Progenitor cell of endocrine pancreas (in vitro differentiated cells): Measurements from ENCODE around the gene ABHD12B. TPM values are rescaled to one million over a fixed set of nuclear protein-coding genes. Genes with fewer than 3 reads are reported as not detected.
A peak's percentile ranks its signal among the peaks of the same experiment; 100 is the strongest.

Experiments
- DNase-seq: peaks from one replicate; pipeline ENCODE4 v3.0.0; 2021; ENCODE audit warnings: low spot score; ENCODE audit not compliant: unreplicated experiment
- H3K27ac Mint-ChIP-seq: 2 replicates; pipeline ENCODE4 v1.8.0; 2021; ENCODE audit warnings: mild to moderate bottlenecking, moderate library complexity, mixed read lengths
- H3K27me3 Mint-ChIP-seq: 2 replicates; pipeline ENCODE4 v1.8.0; 2021; ENCODE audit warnings: mixed read lengths
- H3K36me3 Mint-ChIP-seq: 2 replicates; pipeline ENCODE4 v1.8.0; 2022; ENCODE audit warnings: mixed read lengths; ENCODE audit not compliant: insufficient read depth
- H3K4me1 Mint-ChIP-seq: 2 replicates; pipeline ENCODE4 v1.8.0; 2021; ENCODE audit warnings: low read depth, mixed read lengths
- H3K4me3 Mint-ChIP-seq: 2 replicates; pipeline ENCODE4 v1.8.0; 2021; ENCODE audit warnings: low read depth, mild to moderate bottlenecking, moderate library complexity, mixed read lengths
- H3K9me3 Mint-ChIP-seq: 2 replicates; pipeline ENCODE4 v1.8.0; 2021; ENCODE audit warnings: low read depth, mixed read lengths
- CTCF ChIP-seq: fragments of 200-600 bp; sonication (generic); IDR thresholded peaks from one replicate; pipeline ENCODE4 v1.5.0; 2021; ENCODE audit warnings: antibody characterized with exemption, mild to moderate bottlenecking; ENCODE audit not compliant: unreplicated experiment
- total RNA-seq: library from RNA; stranded (reverse); gene quantifications from 2 replicates; pipeline ENCODE4 v1.2.1, GENCODE V29; 2021

ABHD12B gene
- total RNA-seq, 1 donor from 2014 or later = not detected

- peak; percentile 12 for TF ChIP-seq CTCF
Measured at GRCh38 chr14:50943943-50944646, 72.2 kb downstream of the ABHD12B start, which contains the start of gene PYGL. PYGL (minus strand) TSS chr14:50944483; CDS start chr14:50944403, 80 bp downstream.

GRCh38 chr14:50944647-50945413 lies 73.0 kb downstream of the ABHD12B start:
- Mint-ChIP-seq H3K27ac (peak overlapping the region; percentile 25), H3K9me3 (no peaks in the 10 kb centered on the region), H3K36me3 (no peaks in the 10 kb centered on the region), H3K27me3 (peaks cover 14% of the 10 kb centered on the region), H3K4me1 (peaks cover 12% of the 10 kb centered on the region), H3K4me3 (peak overlapping the region; percentile 81)
- DNase-seq = no peak
- no peak for TF ChIP-seq CTCF

More at GRCh38 chr14:50943943-50944646, 72.2 kb downstream of the ABHD12B start, which contains the start of gene PYGL:
- Mint-ChIP-seq H3K4me1 (peaks cover 12% of the 10 kb centered on the region), H3K4me3 (peak within 1 kb of the TSS; percentile 81), H3K36me3 (no peaks in the 10 kb centered on the region), H3K27ac (peak within 1 kb of the TSS; percentile 71), H3K27me3 (peaks cover 14% of the 10 kb centered on the region), H3K9me3 (no peaks in the 10 kb centered on the region)
- peak; percentile 44 for DNase-seq

DNA sequence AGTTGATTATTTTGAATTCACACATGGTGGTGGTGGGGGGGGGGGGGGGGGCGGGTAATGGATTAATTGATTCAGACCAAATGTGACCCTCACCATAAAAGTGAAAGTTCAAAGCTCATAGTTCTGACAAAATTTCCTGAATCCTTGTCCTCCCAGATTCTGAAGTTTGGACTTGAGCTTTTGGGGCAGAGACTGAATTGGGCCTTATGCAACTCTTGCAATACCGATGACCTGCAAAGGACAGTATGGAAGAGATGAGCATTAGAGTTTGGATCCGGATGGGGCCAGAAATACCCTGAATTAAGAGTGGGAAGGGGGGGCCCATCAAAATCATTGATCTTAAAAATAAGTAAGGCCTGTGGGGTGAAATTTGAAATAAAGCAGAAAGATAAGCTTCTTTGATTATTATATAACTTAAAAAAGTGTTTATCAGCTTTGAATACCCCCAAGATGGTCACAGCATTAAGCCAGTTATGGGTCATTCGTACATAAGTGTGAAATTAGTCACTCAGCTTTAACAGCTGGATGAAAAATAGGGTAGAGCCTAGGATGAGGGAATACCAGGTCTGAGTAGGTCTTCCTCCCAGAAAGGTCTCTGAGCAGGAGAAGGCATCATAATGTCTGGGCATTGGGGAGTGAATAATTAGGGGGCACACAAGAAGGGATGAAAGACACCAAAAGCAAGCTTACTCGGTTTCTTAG lies 74.5 kb downstream of the ABHD12B start:
- Mint-ChIP-seq H3K4me1 (peaks cover 12% of the 10 kb centered on the region), H3K4me3 (no peak overlapping the region)
- no peak for TF ChIP-seq CTCF

GRCh38 chr14:50947446-50947845 lies 75.6 kb downstream of the ABHD12B start:
- Mint-ChIP-seq H3K27me3 (peaks cover 8% of the 10 kb centered on the region), H3K27ac (no peak overlapping the region), H3K9me3 (no peaks in the 10 kb centered on the region), H3K4me1 (peaks cover 12% of the 10 kb centered on the region), H3K4me3 (no peak overlapping the region), H3K36me3 (no peaks in the 10 kb centered on the region)
- DNase-seq = no peak
- TF ChIP-seq CTCF = no peak

More for the DNA sequence above, 74.5 kb downstream of the ABHD12B start:
- Mint-ChIP-seq H3K27ac (no peak overlapping the region), H3K27me3 (peaks cover 12% of the 10 kb centered on the region), H3K36me3 (no peaks in the 10 kb centered on the region), H3K9me3 (no peaks in the 10 kb centered on the region)
- no peak for DNase-seq

DNA sequence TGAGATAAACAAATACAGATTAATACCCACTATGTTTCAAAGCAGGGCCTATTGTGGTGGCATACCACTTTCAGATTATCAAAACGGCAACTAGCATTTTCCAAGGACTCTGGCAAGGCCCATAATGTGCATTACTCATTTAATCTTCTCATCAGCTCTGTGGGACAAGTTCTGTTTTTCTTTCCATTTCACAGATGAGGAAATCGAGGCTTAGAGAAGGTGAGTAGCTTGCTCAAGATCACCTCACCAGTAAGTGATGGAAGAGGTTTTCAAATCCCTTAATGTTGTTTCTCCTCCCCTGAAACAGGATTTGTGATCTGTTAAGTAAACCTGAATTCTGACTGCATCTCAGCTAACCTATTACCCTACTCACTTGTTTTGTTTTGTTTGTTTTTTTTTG lies 76.4 kb downstream of the ABHD12B start:
- Mint-ChIP-seq H3K36me3 (no peaks in the 10 kb centered on the region), H3K27ac (no peak overlapping the region), H3K9me3 (no peaks in the 10 kb centered on the region)

More for the DNA sequence above, 76.4 kb downstream of the ABHD12B start:
- Mint-ChIP-seq H3K27me3 (peaks cover 12% of the 10 kb centered on the region), H3K4me3 (no peak overlapping the region), H3K4me1 (peaks cover 10% of the 10 kb centered on the region)
- TF ChIP-seq CTCF = no peak
- no peak for DNase-seq
